GM12892 (cell line): ENCODE results near the gene SEC16A.

ENCODE experiments used
- DNase-seq: peaks from one replicate; pipeline ENCODE4 v3.0.0; 2011; ENCODE audit not compliant: insufficient read length
- FAIRE-seq: peaks from 2 replicates; lab custom pipeline; 2011; peaks lifted over from hg19 to GRCh38; lab: Jason Lieb, UNC
- POLR2A ChIP-seq: IDR thresholded peaks from 2 replicates; pipeline ENCODE4 v1.6.1; 2011; ENCODE audit warnings: low read depth, low read length, control low read depth
- POLR2AphosphoS5 ChIP-seq: IDR thresholded peaks from 2 replicates; pipeline ENCODE4 v1.6.1; 2011; ENCODE audit warnings: low read depth, low read length, control low read depth
- TAF1 ChIP-seq: IDR thresholded peaks from 2 replicates; pipeline ENCODE4 v1.6.1; 2011; ENCODE audit warnings: low read depth, mild to moderate bottlenecking, control low read depth, low read length, borderline replicate concordance

The SEC16A gene

DNA sequence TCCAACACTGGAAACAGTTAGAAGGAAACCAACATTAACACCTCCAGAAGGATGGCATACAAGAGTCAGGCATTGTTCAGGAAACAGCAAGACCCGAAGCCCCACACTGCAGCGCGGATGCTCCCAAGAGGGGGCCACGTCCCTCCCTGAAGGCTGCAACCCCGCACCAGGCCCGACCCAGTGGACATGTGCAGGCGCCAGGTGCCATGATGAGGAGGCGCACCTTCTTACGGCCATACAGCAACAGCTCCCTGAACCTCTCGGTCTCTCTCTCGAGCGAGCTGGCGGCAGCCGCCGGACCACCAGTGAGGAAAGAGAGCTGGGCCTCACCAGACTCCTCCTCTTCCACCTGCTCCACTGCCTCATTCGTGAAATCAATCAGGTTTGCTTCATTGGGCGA, 20.2 kb downstream of the SEC16A start:
- DNase-seq (no peak), FAIRE-seq (no peak)
- TF ChIP-seq POLR2A (no peak), POLR2AphosphoS5 (no peak), TAF1 (no peak)

DNA sequence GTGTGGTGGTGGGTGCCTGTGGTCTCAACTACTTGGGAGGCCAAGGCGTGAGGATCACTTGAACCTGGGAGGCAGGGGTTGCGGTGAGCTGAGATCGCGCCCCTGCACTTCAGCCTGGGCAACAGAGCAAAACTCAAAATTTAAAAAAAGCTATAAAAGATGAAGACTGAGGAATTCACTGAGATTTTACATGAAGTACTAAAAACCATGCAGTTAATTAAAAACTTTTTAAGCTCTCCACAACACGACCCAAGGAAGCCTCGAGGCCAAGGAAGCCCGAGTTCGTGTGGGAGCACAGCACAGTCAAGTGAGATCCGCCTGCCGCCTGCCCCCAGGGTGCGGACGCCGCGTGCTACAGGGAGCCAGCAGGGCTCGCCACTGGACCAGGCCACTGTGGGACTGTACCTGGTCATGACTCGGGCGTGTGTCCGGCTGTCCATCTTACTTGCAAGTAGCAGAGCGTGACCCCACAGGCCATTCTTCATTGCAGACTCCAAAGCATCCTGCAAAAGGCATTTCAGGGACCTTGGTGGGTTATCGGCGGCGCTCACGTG, 22.0 kb downstream of the SEC16A start:
- TF ChIP-seq TAF1 (no peak), POLR2A (no peak), POLR2AphosphoS5 (no peak)
- FAIRE-seq (no peak), DNase-seq (no peak)

DNA sequence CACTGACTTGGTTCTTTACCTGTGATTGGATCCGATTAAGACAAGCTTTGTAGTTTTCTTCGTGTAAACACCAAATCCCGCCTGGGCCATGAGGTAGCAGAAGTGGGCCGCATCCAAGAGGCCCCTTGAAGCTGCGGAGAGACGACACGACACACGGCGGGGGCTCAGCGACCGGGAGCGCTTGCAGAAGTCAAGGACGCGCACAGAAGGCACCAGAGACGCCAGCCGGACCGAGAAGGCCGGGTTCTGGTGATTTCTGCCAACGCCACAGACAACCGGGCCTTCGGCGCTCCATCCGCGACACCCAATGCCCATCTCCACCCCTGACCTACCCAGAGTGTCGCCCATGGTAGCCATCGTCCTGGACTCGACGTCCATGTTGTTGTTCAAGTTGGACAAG, 23.4 kb downstream of the SEC16A start:
- no peak for FAIRE-seq

DNA sequence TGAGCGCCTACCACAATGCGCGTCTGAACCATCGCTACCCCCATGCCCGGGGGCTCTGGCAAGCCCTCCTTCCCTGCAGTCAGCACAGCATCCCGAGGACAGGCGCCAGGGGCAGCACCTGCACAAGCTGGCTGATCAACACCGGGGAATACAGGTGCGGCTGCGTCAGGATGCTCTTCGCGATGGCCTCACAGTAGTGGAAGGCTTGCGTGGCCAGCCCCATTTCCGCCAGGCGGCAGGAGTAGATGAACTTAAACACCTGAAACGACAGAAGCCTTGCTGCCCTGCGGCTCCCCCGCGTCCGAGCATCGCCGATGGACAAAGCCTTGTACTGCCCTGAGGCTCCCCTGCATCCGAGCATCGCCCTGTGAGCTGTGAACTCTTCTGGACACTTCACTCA, 25.5 kb downstream of the SEC16A start:
- TF ChIP-seq TAF1 (no peak), POLR2A (no peak), POLR2AphosphoS5 (no peak)
- FAIRE-seq (no peak), DNase-seq (no peak)

More for the DNA sequence above, 23.4 kb downstream of the SEC16A start:
- TF ChIP-seq TAF1 (no peak), POLR2AphosphoS5 (no peak), POLR2A (no peak)
- DNase-seq, result no peak

DNA sequence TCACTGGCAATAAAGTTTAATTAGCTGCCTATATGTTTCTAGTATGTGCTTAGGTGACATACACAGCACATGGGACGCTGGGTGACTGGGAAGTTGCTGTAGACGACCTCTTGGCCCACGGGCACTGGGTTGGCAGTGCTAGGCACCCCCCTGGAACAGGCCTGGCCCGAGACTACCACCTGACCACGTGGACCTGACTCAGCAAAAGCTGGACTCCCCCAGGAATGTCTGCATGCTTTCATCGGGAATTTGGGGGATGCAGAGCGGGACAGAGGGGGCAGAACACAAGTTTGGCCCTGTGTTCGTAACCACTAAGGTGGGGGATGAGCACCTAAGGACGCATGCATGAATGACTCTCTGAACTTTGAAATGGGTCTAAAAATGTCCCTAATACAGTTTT, 26.6 kb downstream of the SEC16A start:
- TF ChIP-seq POLR2AphosphoS5, result no peak
- TF ChIP-seq POLR2A, result no peak
- TF ChIP-seq TAF1, result no peak
- DNase-seq, result no peak
- FAIRE-seq, result no peak

DNA sequence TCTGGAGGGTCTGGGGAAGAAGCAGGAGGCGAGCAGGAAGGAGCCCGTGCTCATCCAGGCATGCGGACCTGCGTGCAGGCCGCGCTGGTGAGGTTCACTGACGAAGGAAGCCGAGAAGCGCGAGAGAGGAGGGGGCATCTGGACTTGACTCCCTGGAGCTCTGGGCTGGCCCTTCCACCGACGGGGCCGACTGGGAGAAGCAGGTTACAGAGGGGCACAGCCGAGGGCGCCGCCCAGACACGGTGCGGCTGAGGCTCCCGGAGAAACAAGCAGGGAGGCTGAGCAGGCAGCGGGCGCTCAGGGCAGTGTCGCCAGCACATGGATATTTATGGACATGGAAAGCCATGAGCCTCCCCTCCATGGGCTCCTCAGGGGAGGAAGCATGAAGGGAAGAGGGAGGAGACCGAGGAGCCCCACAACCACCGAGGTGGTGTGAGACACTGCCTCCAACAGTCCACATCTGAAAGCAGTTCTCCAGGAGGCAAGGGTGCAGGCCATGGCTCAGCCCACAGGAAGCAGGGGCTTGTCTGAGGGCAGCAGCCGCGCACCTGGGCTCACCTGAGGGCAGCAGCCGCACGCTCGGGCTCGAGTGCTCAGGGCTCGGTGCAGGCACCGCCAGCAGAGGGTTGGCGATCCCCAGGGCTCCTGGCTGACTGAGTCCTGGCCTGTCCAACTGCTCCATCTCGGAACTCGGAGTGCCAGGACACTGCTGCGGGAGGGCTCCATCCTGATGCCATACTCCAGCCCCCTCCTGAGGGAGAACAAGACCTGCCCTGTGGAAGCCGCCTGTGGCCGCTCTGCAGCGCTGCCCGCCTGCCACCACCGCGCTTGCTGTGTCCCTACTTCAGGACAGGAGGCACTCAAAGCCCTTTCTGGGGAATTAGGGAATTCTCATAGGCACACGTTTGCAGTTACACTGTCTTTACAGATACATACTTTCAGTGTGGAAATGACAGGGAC, 27.5 kb downstream of the SEC16A start:
- FAIRE-seq, result no peak
- no peak for DNase-seq
- TF ChIP-seq POLR2A, result no peak; the same call in 1 of the 2 replicates
- no peak for TF ChIP-seq TAF1
- TF ChIP-seq POLR2AphosphoS5, result no peak

DNA sequence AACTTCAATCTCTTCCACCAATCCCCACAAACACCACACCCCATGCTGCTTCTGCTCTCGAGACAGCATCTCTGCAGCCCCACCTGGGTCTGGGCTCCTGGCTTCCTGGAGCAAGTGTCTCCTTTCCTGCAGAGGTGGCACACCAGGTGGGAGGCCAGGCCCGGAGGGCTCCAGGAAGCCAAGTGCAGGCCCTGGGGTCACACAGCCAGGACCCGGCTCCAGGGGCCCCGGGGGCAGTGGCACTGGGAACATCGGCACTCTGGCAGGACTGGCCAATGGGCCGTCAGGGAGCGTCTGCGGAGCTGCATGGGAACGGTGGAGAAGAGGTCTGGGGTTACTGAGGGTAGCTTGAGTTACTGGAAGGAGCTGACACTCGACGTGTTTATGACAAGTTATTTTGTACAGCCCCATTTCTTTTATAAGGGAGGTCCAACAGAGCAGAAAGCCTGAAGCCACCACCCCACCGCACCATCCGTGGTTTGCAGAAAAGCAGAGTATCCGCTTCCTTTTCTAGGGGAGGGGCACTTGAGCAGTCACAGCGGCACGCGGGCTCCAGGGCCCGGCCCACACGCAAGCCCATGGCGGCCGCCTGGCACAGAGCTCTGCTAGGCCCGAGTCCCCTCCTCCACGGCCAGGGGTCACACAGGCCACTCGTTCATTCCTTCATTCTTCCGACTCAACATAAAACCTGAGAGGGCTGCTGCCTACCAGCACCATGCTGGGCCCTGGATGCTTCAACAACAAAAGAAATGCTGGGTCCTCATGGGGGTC, 28.6 kb downstream of the SEC16A start:
- TF ChIP-seq POLR2A, result no peak
- no peak for TF ChIP-seq POLR2AphosphoS5
- TF ChIP-seq TAF1, result no peak

DNA sequence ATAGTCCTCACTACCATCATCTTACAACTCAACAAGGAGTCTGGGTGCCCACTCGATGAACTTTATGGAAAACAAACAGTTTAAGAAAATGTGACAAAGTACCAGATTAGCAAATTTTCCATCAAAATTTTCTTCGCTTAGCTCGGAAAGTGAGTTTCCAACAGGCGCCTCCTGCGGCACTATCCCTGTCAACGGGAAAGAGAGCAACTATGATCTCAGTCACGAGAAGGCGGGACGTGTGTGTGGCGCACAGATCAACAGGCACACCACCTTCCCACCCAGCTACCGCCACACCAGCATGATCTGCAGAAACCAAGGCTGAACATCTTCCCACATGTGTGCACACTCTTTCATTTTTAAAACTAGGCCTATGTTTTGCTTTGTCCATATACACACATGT, 29.5 kb downstream of the SEC16A start:
- TF ChIP-seq TAF1, result no peak
- no peak for TF ChIP-seq POLR2AphosphoS5
- no peak for TF ChIP-seq POLR2A
- DNase-seq (no peak), FAIRE-seq (no peak)

More for the DNA sequence above, 28.6 kb downstream of the SEC16A start:
- DNase-seq, result no peak
- no peak for FAIRE-seq

DNA sequence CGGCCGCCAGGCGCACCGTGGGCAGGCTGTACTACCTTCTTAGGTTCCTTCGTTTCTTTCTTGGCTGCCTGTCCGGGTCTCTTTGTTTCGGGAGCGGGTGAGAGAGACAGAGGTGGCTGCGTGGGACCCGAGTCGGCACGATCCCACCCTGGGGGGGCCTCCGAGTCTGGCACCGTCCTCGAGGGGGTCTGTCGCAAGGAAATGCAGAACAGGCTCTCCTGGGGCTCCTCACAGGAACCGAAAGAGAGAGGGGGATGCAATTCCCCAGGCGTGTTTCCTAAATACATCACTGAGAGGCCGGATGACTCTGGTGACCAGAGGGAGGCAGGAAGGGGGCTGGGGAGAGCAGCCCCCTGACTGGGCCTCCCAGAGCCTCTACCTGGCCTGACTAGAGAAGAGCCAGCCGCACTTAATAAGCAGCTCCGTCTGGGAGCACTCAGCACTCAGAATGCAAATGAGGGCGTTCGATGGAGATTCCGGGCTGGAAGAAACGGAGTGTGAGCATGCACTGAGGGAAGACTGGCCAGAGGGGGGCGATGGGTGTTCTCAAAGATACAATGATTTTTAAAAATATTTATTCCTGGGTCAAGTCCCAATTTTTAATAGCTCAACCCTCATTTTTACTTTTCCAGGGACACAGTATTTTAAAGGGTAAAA, 31.5 kb downstream of the SEC16A start:
- DNase-seq, result no peak
- TF ChIP-seq TAF1 (no peak), POLR2A (no peak), POLR2AphosphoS5 (no peak)
- FAIRE-seq, result no peak

DNA sequence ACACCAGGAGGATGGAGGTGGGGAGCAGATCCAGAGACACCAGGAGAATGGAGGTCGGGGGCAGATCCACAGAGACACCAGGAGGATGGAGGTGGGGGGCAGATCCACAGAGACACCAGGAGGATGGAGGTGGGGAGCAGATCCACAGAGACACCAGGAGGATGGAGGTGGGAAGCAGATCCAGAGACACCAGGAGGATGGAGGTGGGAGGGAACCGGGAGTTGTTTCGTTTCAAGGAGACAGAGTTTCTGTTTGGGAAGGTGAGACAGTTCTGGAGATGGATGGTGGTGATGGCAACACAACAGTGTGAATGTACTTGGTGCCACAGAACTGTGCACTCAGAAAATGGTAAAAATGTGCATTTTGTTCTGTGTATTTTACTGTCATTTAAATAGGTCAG, 34.2 kb downstream of the SEC16A start:
- TF ChIP-seq POLR2A, result no peak
- DNase-seq (no peak), FAIRE-seq (no peak)

DNA sequence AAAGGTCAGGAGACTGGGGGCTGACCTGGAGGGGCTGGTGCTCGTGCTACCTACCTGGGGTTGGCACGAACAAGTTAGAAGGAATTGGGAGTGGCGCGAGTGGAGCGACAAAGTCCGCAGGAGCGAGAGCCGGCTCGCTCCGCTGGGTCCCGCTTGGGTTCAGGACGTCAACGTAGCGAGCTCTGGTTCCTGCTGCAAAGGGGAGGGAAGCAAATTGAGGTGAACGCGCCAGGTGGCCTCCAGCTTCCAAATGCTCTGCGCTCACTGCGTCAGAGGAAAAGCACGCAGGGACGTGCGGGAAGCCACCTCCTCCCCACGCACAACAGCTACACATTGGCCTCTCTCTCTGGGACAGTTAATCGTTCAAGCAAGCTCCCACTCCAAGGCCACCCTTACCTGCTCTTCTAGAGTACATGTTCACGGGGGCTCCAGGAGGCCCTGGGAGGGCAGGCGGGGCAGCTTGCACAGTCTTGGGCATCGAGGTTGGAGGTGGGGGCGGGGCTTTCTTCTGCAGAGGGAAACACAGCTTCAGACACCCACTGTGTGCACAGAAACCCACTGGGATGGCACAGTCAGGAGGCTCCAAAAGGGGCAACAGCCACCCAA, 35.6 kb downstream of the SEC16A start:
- DNase-seq, result no peak
- TF ChIP-seq POLR2AphosphoS5 (no peak), POLR2A (no peak), TAF1 (no peak)
- FAIRE-seq, result no peak

DNA sequence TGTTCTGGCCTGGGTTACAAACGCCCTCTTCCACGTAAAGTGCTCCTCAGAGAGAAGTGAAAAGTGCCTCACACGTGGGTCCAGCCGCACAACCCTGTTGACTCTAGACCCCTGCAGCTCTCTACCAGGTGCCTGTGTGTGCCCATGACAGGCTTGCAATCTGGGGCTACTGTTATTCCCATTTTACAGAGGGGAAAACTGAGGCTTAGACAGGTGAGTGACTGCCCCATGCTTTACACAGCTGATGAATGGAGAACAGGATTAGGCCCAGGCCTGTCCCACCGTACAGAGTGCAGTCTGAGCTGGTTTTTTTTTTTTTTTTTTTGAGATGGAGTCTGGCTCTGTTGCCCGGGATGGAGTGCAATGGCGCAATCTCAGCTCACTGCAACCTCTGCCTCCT, 37.0 kb downstream of the SEC16A start:
- FAIRE-seq (no peak), DNase-seq (no peak)
- TF ChIP-seq TAF1 (no peak), POLR2A (no peak), POLR2AphosphoS5 (no peak)

DNA sequence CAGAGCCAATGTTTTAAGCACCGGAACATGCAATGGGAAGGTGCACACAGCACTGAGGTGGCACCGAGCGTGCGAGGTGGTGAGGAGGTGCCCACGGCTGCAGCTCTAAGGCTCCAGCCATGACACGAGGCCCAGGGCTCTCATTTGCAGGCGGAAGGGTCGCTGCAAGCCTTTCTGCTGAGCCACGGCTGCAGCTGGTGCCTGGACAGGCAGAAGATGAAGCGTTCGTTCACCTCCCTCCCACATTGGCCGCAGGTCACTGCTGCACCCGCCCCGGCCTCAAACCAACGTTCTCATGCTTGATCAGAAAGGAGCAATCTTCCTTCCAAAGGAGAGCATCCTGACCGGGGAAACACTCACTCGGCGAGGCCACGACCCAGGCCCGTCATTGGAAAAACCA, 38.7 kb downstream of the SEC16A start:
- no peak for DNase-seq
- TF ChIP-seq POLR2AphosphoS5, result no peak
- TF ChIP-seq POLR2A, result no peak
- TF ChIP-seq TAF1, result no peak
- FAIRE-seq, result no peak
